Stimulated activated CD4-positive, alpha-beta T cell treated with anti-CD3 and anti-CD28 coated beads, Interleukin-15, amount 100 ng/mL, for 48 hours (primary cell): ENCODE results near the gene FAM167B.
"Not testable (repeated sequence)": the region's sequence is repeated elsewhere in the genome, so short reads cannot be mapped to it uniquely, and the experiment has no call there.

Experiments used
- DNase-seq, 2 donors: peaks; one replicate each; pipeline ENCODE4 v3.0.0-alpha.2; 2020; ENCODE audit warnings: low read depth in 2 of 2

The FAM167B gene

GRCh38 chr1:32257227-32257508 lies 10.1 kb downstream of the FAM167B start:
- DNase-seq, result no peak

- not testable (repeated sequence) for DNase-seq
Observed at GRCh38 chr1:32263236-32263593, 16.2 kb downstream of the FAM167B start.

GRCh38 chr1:32263744-32264143 lies 16.7 kb downstream of the FAM167B start:
- no peak for DNase-seq

GRCh38 chr1:32265846-32266245 lies 18.8 kb downstream of the FAM167B start:
- no peak for DNase-seq

GRCh38 chr1:32266921-32267591 lies 20.0 kb downstream of the FAM167B start:
- DNase-seq, result no peak

- no peak for DNase-seq
Observed at GRCh38 chr1:32269744-32270143, 22.7 kb downstream of the FAM167B start.

GRCh38 chr1:32272557-32273390 lies 25.8 kb downstream of the FAM167B start:
- DNase-seq, result no peak

- DNase-seq, result peak; percentile 74 to 75
Observed at GRCh38 chr1:32273391-32274208, 26.6 kb downstream of the FAM167B start.

GRCh38 chr1:32274646-32275340 lies 27.8 kb downstream of the FAM167B start:
- DNase-seq, result no peak

GRCh38 chr1:32275424-32275823 lies 28.4 kb downstream of the FAM167B start:
- DNase-seq, result no peak

GRCh38 chr1:32276032-32276782 lies 29.2 kb downstream of the FAM167B start:
- no peak for DNase-seq

- DNase-seq, result not testable (repeated sequence)
Observed at GRCh38 chr1:32284777-32285176, 37.8 kb downstream of the FAM167B start.

- no peak for DNase-seq
Observed at GRCh38 chr1:32285658-32286057, 38.6 kb downstream of the FAM167B start.

GRCh38 chr1:32286763-32287162 lies 39.7 kb downstream of the FAM167B start:
- DNase-seq, result no peak

GRCh38 chr1:32289256-32289655 lies 42.2 kb downstream of the FAM167B start:
- DNase-seq, result no peak

GRCh38 chr1:32291145-32291707 lies 44.2 kb downstream of the FAM167B start:
- DNase-seq, result no peak

- peak; percentile 97 for DNase-seq
Observed at GRCh38 chr1:32291708-32292538, 44.9 kb downstream of the FAM167B start, which contains the start of gene HDAC1. HDAC1 (plus strand) TSS chr1:32292083; CDS start chr1:32292170, 87 bp downstream.

GRCh38 chr1:32298211-32298610 lies 51.2 kb downstream of the FAM167B start:
- DNase-seq, result not testable (repeated sequence)
